A549 (cell line): ENCODE results near the gene RRBP1.

Experiments used
- ELK1 ChIP-seq: fragments of 150-350 bp; IDR thresholded peaks from 2 replicates; pipeline ENCODE4 v1.6.1; 2014; ENCODE audit warnings: low read depth, mild to moderate bottlenecking, low read length
- MAFK ChIP-seq: fragments of 450-650 bp; IDR thresholded peaks from 2 replicates; pipeline ENCODE4 v1.6.1; 2014; ENCODE audit not compliant: partially characterized antibody
- POLR2A ChIP-seq: IDR thresholded peaks from 2 replicates; pipeline ENCODE4 v1.6.1; 2012; ENCODE audit warnings: mild to moderate bottlenecking, low read length

- TF ChIP-seq POLR2A (no peak), ELK1 (no peak), MAFK (no peak)
These were observed 15.1 kb upstream of the RRBP1 start for GRCh38 chr20:17697171-17697570.
